Left hindlimb (tissue), 1 donor: ENCODE measurements around the gene TMEM154.

Source experiments
- DNase-seq: peaks from one replicate; pipeline ENCODE4 v3.0.0-alpha.2; 2018

The TMEM154 gene

DNA sequence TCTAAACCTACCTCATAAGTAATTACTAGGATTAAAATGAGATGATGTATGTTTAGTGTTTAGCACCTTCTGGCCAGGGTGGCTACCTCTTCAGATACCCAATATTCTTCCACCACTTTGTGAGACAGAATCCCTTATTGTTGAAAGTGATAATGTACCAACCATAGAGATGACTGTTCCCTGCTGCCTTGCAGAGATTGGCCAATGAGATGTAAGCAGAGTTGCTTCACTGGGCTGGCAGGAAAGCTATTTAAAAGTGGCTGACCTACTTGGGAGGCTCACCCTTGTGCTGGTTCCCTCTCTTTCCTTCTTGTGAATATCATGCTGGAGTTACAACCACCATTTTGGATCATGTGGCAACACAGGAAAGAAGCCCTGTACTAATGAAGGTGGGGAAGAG, 58.9 kb downstream of the TMEM154 start:
- DNase-seq, result no peak

- DNase-seq, result no peak
Measured at GRCh38 chr4:152620218-152620617, 59.6 kb downstream of the TMEM154 start.

DNA sequence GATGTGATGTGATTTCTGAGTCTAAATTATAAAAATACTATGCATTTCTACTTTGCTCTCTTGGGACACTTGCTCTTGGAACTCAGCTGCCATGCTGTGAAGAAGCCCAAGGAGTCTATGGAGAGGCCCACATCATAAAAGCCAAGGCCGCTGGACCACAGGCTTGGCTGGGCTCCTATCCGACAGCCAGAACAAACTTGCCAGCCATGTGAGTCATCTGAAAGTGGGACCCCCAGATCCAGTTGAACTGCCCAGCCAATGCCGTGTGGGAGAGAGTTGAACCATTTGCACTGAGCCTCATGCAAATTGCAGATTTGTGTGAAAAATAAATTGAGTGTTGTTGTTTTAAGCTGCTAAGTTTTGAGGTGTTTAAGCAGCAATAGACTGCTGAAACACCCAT, 60.2 kb downstream of the TMEM154 start:
- no peak for DNase-seq

DNA sequence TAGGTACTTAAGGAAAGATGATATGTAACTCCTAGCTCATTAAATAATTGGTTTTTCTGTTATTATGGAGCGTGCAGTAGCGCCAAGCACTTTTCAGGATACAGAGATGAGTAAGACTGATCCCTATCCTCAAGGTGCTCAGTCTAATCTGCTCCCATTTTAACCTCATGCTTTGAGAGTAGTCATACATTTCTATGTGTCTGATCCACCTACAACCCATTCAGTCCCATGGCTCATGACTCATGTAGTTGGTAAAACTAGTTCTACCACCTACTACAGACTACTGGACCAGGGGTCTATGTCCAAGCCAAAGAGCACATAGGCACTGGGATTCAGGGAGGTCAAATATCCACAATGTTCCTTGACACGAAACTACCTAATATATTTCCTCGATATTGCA, 60.8 kb downstream of the TMEM154 start:
- no peak for DNase-seq

GRCh38 chr4:152616804-152617203, 63.0 kb downstream of the TMEM154 start:
- DNase-seq, result no peak

DNA sequence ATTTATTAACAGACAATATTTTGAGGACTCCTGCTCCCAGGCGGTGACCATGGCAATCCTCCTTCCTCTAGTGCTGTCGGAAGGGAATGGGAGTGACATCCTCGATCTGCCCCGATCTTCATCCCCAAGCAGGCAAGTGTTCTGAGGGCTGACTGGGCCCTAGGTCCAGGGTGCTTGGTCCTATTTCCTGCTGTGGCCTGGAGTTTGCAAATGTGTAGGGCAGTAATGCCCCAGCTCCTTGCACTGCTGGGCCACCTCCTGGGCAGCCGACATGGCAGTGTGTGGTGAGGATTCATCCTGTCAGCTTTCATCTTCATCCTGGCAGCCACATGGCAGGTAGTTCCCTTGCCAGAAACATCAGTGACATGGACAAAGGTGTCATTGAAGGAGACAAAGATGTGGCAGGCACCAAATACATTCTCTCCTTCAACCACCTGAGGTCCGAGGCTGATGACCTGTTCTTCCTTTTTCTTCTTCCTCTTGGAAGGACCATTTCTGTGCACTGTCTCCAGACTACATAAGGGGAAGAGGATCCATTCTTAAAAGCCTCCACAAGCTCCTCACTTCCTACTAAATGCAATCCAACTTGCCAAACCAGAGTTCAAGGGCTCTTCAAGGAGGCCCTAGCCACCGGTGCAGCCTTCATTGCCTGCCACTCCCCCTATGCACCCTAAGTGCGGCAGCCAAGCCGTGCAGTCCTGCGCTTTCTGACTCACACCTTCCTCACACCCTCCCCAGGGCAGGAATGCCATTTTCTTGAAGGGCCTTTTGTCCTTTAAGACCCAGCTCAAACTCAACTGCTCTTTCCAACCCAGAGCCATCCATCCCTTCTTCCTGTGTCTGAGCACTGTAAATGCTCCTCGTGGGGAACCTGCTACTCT, 65.7 kb downstream of the TMEM154 start:
- DNase-seq, result no peak

DNA sequence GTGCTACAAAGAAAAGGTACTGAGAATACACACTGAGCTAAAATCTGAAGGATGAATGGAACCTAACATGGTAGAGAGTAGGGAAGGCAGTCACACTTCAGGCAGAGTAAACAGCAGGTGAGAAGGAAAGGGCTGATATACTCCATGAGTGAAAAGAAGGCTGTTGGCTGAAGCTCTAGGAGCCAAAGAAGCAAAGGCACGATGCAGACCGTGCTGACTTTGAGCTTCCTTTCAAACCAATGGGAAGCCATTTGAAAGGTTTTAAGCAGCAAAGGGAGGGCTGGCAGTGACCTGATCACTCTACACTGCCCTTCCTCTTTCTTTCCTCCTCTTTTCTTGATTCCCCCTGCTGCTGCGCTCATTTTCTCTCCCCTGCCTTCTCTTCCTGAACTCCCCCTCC, 66.4 kb downstream of the TMEM154 start:
- no peak for DNase-seq

DNA sequence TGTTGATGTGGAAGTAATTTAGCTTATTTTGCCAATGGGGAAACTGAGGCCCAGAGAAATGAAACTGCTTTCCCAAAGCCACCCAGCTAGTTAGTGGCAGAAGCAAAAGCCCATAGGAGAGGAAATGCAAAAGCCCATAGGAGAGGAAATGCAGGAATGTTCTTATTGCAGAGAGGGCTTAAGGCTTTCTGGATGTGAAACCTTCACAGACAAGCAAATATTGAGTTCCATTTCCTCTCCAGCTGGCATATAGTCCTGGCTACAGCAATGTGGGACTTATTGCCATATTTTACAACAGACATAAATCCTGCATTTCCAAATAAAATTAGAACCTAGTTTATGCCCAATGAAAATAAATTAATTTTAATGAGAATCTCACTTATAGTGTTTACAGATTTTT, 69.7 kb downstream of the TMEM154 start:
- DNase-seq, result no peak

DNA sequence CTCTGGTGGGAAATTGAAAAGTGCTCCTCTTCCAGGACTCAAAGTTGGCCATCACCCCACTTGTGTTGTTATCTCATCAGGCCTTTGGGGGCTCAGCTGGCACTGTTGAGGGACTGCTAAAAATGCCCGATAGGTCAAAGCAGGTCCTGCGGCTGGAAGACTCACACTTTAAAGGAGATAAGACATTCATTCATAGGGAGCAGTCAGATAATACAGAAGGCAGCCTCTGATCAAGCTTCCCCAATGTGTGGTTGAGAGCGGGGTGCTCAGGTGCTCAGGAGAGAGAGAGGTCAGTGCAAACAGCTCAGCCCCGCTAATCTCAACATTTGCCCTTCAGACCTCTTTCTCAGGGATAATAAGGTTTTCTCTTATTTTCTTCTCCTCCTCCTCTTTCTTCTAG, 70.3 kb downstream of the TMEM154 start:
- DNase-seq, result no peak

DNA sequence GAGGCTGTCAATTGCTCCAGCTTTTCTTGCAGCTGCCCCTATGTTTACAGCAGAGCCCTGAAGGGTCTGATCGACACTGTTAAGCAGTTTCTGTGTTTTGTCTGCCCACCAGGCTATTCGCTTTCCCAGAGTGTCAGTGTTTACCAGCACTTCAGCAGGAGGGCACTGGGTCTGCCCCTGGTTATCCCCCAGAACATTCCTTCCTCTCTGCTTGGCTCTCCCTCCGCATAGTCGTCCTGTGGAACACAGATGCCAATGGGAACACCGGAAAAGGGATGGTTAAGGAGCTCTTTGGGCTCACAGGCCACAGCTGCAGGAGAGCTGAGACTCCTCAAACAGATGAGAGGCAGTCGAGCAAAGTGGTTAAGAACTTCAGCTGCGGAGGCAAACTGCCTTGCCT, 72.6 kb downstream of the TMEM154 start:
- no peak for DNase-seq

DNA sequence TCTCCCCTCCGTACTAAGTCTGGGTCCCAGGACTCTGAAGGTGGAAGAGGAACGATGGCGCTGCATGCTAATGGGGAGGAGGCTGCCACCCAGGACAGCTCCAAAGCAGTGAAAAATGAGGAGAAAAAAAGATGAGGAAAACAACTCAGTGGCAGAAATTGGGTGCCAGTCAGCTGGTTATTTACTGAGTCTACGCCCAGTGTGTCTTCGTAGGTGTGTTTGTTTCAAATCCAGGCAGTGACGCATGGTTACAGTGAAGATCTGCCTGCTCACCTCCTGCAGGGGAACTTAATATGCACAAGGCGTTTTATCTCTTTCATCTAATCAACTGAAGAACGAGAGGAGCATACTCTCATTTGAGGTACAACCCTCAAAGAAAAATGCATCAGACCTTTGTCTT, 73.0 kb downstream of the TMEM154 start:
- DNase-seq, result no peak

DNA sequence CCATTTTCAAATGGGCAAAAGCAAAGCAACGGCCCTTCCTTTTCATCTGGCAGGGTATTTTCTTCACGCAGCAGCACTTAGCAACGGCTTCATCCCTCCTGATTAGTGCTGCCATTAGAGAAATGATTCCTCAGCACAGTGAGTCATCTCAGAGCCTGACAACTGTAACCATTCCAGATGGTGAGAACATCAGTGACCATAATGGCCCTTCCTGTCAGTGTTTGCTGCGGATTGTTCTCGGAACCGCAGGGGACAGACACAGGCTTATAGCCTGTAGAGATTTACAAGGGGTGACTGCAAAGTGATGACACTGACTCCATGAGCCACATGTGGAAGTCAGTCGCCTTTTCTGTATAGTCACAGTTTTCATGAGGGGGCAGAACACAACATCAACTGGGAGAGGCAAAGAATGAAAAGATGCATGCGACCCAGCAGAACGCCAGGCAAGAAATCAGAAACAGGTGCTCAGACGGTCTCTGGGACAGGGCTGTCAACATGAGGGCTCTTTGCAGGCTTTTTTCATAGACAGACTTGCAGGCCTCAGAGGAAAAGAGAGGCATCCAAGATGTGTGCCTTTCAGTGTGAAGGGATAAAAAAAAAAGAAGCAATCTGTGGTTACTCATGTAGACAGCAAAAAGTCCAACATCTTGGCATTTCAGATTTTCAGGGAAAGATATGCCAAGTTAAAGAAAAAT, 74.0 kb downstream of the TMEM154 start:
- DNase-seq, result no peak

- no peak for DNase-seq
Measured at GRCh38 chr4:152605031-152605430, 74.8 kb downstream of the TMEM154 start.

GRCh38 chr4:152601156-152601555, 78.6 kb downstream of the TMEM154 start:
- DNase-seq, result no peak

DNA sequence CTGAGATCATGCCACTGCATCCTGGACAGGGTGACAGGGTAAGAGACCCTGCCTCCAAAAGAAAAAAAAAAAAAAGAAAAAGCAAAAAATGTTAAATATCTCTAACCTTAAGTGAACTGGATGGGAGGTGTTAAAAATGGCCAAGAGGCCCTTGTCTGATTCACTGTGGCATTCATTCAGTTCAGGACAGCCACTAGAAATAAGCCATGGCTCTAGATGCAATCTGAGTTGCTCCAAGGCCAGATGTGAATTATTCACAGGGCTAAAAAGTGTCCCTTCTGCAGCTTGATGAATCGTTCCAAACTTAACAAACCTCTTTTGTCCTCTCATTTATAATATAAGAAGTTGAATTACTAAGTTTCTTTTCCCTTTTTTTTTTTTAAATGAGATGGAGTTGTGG, 80.2 kb downstream of the TMEM154 start:
- no peak for DNase-seq

DNA sequence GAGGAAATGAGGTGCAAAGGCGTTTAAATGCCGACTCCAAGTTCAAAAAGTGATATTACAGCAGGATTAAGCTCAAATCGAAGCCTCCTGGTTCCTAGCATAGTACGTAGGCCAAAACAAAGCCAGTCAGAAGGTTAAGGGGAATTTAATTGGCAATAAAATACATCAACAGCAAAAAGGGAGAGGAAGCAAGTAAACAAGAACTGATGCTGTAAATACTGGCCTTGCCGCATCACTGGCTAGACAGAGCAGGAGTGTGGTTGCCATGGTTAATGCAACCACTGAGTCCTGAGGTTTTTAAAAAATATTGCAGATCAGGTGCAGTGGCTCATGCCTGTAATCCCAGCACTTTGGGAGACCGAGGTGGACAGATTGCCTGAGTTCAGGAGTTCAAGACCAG, 80.7 kb downstream of the TMEM154 start:
- no peak for DNase-seq

GRCh38 chr4:152598454-152598853, 81.3 kb downstream of the TMEM154 start:
- no peak for DNase-seq

DNA sequence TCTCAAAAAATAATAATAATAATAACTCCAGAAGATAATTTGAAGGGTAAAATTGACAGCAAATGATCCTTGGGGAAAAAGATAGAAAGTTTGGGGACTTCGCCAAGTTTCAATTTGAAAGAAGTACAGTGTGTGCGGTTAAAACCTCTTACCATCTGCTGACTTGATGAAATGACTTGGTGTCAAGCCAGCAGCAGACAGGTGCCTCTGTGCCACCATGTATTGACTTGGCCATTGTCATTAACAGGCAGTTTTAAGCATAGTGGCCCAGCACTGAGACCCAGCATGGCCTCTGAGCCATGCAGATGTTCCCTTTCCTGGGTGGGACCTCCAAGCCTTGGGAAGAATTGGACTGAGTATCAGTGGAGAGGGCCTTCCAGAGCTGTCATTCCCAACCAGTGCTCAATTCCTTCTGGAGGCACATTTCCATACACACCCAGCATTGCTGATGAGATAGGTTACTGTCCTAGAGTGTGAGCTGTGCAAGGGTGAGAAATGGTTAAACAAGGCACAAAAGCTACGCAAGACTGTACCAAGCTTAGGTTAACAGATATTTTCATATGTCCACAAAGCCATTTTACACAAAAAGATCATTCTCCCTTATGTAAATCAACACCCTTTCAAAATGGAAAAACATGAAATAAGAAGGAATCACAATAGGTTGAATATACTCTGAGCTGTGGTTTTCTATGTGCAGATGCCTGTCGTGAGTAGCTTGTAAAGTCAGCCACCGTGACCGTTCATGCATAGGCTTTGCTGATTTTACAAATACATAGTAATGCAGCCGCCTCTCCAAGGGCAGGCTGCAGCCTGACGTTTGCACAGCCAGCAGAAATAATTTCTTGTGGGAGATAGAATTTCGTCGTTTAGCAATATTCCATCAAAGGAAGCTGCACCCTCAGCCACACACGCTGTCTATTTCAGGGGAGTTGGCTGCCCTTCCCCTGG, 84.5 kb downstream of the TMEM154 start:
- no peak for DNase-seq

GRCh38 chr4:152594057-152594456, 85.7 kb downstream of the TMEM154 start:
- DNase-seq, result no peak

GRCh38 chr4:152591876-152592275, 87.9 kb downstream of the TMEM154 start:
- DNase-seq, result no peak

GRCh38 chr4:152591396-152591795, 88.4 kb downstream of the TMEM154 start:
- peak; percentile 48 for DNase-seq

GRCh38 chr4:152590179-152591031, 89.4 kb downstream of the TMEM154 start:
- peak; percentile 43 for DNase-seq
